Hepatocyte (in vitro differentiated cells): ENCODE data around the gene RPS6KL1.

Experiments
- EZH2 ChIP-seq: fragments of 200-600 bp; sonication (generic); IDR thresholded peaks from 2 replicates; pipeline ENCODE4 v1.6.1; 2016; ENCODE audit warnings: antibody characterized with exemption, mild to moderate bottlenecking, borderline replicate concordance
- EZH2phosphoT487 ChIP-seq: fragments of 200-600 bp; sonication (generic); IDR thresholded peaks from one replicate; pipeline ENCODE4 v1.6.1; 2018; ENCODE audit warnings: antibody characterized with exemption, mild to moderate bottlenecking, low read depth, moderate library complexity; ENCODE audit not compliant: unreplicated experiment, severe bottlenecking
- TF ChIP-seq, protein P1 (sequence below): fragments of 200-600 bp; sonication (generic); IDR thresholded peaks from 2 replicates; pipeline ENCODE4 v1.5.1; 2016; ENCODE audit warnings: antibody characterized with exemption, mild to moderate bottlenecking; ENCODE audit not compliant: poor library complexity

DNA sequence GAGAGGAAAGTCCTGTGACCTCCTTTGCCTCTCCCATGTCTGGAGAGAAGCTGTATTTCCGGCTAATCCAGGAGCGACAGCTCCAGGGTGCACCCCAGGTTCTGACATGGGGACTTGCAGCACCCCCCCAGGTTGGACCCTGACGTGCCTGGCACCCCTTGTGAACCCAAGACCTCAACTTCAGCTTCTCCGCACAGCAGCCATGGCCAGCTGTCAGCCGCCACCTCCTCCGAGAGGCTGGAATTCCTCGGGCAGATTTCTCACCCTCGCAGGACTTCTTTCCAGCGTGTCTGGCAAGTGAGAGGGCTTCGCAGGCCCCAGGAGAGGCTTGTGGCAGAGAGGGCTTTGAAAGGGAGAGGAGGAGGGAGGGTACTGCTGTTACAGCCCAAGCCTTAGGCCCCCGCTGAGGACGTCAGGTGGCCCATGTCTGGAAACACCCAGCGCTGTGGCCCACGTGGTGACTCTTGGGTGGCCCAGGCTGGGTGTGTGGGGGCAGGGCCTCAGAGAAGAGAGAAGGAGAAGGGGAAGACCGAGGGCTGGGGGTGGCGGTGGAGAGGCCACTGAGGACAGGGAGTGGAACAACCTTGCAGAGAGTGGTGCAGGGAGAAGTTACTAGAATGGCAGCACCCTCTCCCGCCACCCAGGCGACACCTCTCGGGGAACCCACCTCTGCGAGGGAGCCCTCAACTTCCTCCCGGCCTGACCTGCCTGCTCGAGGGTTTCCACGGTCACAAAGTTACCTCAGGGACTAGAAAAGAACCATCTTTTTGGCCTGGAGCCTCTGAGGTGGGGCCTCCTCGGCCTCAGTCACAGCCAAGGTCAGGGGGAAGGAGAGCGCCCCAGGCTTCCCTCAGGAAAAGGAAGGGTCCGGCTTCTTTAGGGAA lies 11.7 kb upstream of the RPS6KL1 start:
- TF ChIP-seq, protein P1, sequence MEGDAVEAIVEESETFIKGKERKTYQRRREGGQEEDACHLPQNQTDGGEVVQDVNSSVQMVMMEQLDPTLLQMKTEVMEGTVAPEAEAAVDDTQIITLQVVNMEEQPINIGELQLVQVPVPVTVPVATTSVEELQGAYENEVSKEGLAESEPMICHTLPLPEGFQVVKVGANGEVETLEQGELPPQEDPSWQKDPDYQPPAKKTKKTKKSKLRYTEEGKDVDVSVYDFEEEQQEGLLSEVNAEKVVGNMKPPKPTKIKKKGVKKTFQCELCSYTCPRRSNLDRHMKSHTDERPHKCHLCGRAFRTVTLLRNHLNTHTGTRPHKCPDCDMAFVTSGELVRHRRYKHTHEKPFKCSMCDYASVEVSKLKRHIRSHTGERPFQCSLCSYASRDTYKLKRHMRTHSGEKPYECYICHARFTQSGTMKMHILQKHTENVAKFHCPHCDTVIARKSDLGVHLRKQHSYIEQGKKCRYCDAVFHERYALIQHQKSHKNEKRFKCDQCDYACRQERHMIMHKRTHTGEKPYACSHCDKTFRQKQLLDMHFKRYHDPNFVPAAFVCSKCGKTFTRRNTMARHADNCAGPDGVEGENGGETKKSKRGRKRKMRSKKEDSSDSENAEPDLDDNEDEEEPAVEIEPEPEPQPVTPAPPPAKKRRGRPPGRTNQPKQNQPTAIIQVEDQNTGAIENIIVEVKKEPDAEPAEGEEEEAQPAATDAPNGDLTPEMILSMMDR = no peak
- TF ChIP-seq EZH2 = no peak
- no peak for TF ChIP-seq EZH2phosphoT487
